H1 (cell line): ENCODE measurements around the gene NEO1.

Source experiments
- EZH2 ChIP-seq: fragments of 200-600 bp; sonication (generic); IDR thresholded peaks from 2 replicates; pipeline ENCODE4 v1.7.1; 2012; ENCODE audit warnings: low read depth, mild to moderate bottlenecking, moderate library complexity, low read length, inconsistent platforms; ENCODE audit not compliant: severe bottlenecking
- POLR2A ChIP-seq, 2 experiments: IDR thresholded peaks; 1 replicate in 1 of 2; 2 replicates in 1 of 2; pipeline ENCODE4 v1.6.1; 2011; ENCODE audit warnings: low read depth in 2 of 2, low read length in 2 of 2, mild to moderate bottlenecking in 2 of 2; ENCODE audit errors: control extremely low read depth in 1 of 2
- TF ChIP-seq, protein P1 (sequence below), 3 experiments: IDR thresholded peaks; 1 replicate in 2 of 3; 2 replicates in 1 of 3; pipeline versions ENCODE4 v1.5.1 to v1.6.1; 2011; ENCODE audit warnings: low read length in 3 of 3, mild to moderate bottlenecking in 3 of 3, inconsistent platforms in 2 of 3, low read depth in 1 of 3, moderate library complexity in 1 of 3; ENCODE audit not compliant: insufficient read depth in 1 of 3; ENCODE audit errors: control extremely low read depth in 1 of 3

DNA sequence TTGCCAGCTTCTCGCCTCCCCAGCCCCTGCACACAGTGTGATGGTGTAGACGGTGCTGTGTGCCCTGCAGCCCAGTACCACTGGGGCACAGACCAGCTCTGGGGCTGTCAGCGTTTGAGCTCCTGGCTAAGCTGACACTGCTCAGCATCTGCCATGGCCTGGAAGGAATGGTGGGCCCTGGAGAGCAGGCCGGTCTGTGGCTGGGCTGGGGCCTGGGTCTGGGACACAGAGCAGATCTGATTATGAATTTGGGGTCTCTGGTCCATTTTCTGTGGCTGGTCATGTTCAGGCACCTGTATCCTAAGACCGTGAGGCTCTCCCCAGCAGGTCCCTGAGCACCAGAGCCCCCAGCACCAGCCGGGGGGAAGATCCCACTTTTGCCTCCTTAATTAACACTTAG is 281.8 kb downstream of the NEO1 start:
- TF ChIP-seq EZH2 (no peak), POLR2A (IDR thresholded peaks at IDR 0.05; ENCODE audit: control extremely low read depth in 1 of 2, low read depth in 2 of 2, low read length in 2 of 2) (no peak)
- TF ChIP-seq, protein P1, sequence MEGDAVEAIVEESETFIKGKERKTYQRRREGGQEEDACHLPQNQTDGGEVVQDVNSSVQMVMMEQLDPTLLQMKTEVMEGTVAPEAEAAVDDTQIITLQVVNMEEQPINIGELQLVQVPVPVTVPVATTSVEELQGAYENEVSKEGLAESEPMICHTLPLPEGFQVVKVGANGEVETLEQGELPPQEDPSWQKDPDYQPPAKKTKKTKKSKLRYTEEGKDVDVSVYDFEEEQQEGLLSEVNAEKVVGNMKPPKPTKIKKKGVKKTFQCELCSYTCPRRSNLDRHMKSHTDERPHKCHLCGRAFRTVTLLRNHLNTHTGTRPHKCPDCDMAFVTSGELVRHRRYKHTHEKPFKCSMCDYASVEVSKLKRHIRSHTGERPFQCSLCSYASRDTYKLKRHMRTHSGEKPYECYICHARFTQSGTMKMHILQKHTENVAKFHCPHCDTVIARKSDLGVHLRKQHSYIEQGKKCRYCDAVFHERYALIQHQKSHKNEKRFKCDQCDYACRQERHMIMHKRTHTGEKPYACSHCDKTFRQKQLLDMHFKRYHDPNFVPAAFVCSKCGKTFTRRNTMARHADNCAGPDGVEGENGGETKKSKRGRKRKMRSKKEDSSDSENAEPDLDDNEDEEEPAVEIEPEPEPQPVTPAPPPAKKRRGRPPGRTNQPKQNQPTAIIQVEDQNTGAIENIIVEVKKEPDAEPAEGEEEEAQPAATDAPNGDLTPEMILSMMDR (IDR thresholded peaks at IDR 0.05; ENCODE audit: control extremely low read depth in 1 of 3, insufficient read depth in 1 of 3, low read depth in 1 of 3, low read length in 3 of 3): no peak
